GM23248 (cell line): Measurements from ENCODE around the gene GPT2. TPM values are rescaled to one million over a fixed set of nuclear protein-coding genes. Genes with fewer than 3 reads are reported as not detected.
A peak's percentile ranks its signal among the peaks of the same experiment; 100 is the strongest.

Experiments
- DNase-seq: peaks from one replicate; pipeline ENCODE4 v3.0.0-alpha.2; 2015
- H2AFZ ChIP-seq: fragments of 200-600 bp; sonication (generic); 2 replicates; pipeline ENCODE4 v1.6.1; 2016; ENCODE audit warnings: antibody characterized with exemption
- H3F3A ChIP-seq: fragments of 200-600 bp; sonication (generic); 2 replicates; pipeline ENCODE4 v1.6.1; 2016; ENCODE audit warnings: mild to moderate bottlenecking, antibody characterized with exemption, mixed run types; ENCODE audit not compliant: insufficient read depth
- H3K27ac ChIP-seq: fragments of 200-600 bp; sonication (generic); 2 replicates; pipeline ENCODE4 v1.5.1; 2016; ENCODE audit warnings: mild to moderate bottlenecking
- H3K27me3 ChIP-seq: fragments of 200-600 bp; sonication (generic); replicated peaks from 2 replicates; pipeline ENCODE4 v1.6.1; 2016; ENCODE audit warnings: mild to moderate bottlenecking; ENCODE audit not compliant: insufficient read depth
- H3K36me3 ChIP-seq: fragments of 200-600 bp; sonication (generic); 2 replicates; pipeline ENCODE4 v1.6.1; 2016; ENCODE audit warnings: low read depth, mild to moderate bottlenecking
- H3K4me1 ChIP-seq: fragments of 200-600 bp; sonication (generic); 2 replicates; pipeline ENCODE4 v1.6.1; 2016; ENCODE audit warnings: mild to moderate bottlenecking; ENCODE audit not compliant: insufficient read depth
- H3K4me2 ChIP-seq: fragments of 200-600 bp; sonication (generic); one replicate; pipeline ENCODE4 v1.6.1; 2016; ENCODE audit warnings: mild to moderate bottlenecking; ENCODE audit not compliant: unreplicated experiment
- H3K4me3 ChIP-seq: fragments of 200-600 bp; sonication (generic); 2 replicates; pipeline ENCODE4 v1.5.1; 2016; ENCODE audit warnings: mild to moderate bottlenecking
- H3K79me2 ChIP-seq: fragments of 200-600 bp; sonication (generic); 2 replicates; pipeline ENCODE4 v1.6.1; 2016; ENCODE audit warnings: mild to moderate bottlenecking; ENCODE audit not compliant: insufficient read depth
- H3K9ac ChIP-seq: fragments of 200-600 bp; sonication (generic); 2 replicates; pipeline ENCODE4 v1.6.1; 2016; ENCODE audit warnings: mild to moderate bottlenecking
- H3K9me2 ChIP-seq: fragments of 200-600 bp; sonication (generic); 2 replicates; pipeline ENCODE4 v1.6.1; 2016; ENCODE audit warnings: mixed run types, mild to moderate bottlenecking, moderate library complexity; ENCODE audit not compliant: insufficient read depth
- H3K9me3 ChIP-seq: fragments of 200-600 bp; sonication (generic); one replicate; pipeline ENCODE4 v1.6.1; 2017; ENCODE audit warnings: low read depth
- H4K20me1 ChIP-seq: fragments of 200-600 bp; sonication (generic); 2 replicates; pipeline ENCODE4 v1.6.0; 2016; ENCODE audit not compliant: insufficient read depth
- EZH2 ChIP-seq: fragments of 200-600 bp; sonication (generic); IDR thresholded peaks from 2 replicates; pipeline ENCODE4 v1.6.1; 2018; ENCODE audit warnings: antibody characterized with exemption, mild to moderate bottlenecking; ENCODE audit not compliant: insufficient read depth, poor library complexity, severe bottlenecking
- EZH2phosphoT487 ChIP-seq: fragments of 200-600 bp; sonication (generic); IDR thresholded peaks from 2 replicates; pipeline ENCODE4 v1.6.1; 2018; ENCODE audit warnings: antibody characterized with exemption, moderate library complexity, mild to moderate bottlenecking, low read depth; ENCODE audit not compliant: insufficient read depth
- WGBS, 2 experiments: methylation state at CpG; one replicate each; pipeline ENCODE4 v1.1.6; 2015 to 2017; ENCODE audit warnings: low lambda C conversion rate in 2 of 2, low coverage in 1 of 2; ENCODE audit errors: missing lambda C conversion rate in 2 of 2; 5-methylcytosine and 5-hydroxymethylcytosine counted together
- in situ Hi-C: fragments of 300-500 bp; cut with MboI; formaldehyde crosslinking; loops from 2 replicates; pipeline ENCODE4 v1.15.0; 2020
- polyA plus RNA-seq: library from polyadenylated mRNA; unstranded; fragments of >200 nt; fragmentation: Nextera tagmentation; extraction: Ambion mirVana; gene quantifications from 2 replicates; pipeline ENCODE4 v1.2.1, GENCODE V29; 2016
- total RNA-seq: library from RNA; depleted of rRNA; stranded (reverse); fragments of >200 nt; shearing (Covaris generic); gene quantifications from 2 replicates; pipeline ENCODE4 v1.2.3, GENCODE V29; 2014

Gene GPT2
- total and polyA plus RNA-seq, 2 experiments from 2014 or later, result 26.9 to 33.7 TPM

GRCh38 chr16:46853713-46854443 lies 30.3 kb upstream of the GPT2 start:
- WGBS, 2 experiments, result 25 to 34% methylated on average over 5 of the region's 5 CpGs
- Histone ChIP-seq H3K4me3 (no peak overlapping the region), H3K27ac (no peak overlapping the region), H3K9ac (no peak overlapping the region), H3K4me1 (no peaks in the 10 kb centered on the region), H3K79me2 (no peaks in the 10 kb centered on the region), H4K20me1 (no peaks in the 10 kb centered on the region), H3K9me3 (no peaks in the 10 kb centered on the region), H2AFZ (no peak overlapping the region), H3F3A (peaks cover 4% of the 10 kb centered on the region; the same call in 1 of the 2 replicates), H3K9me2 (no peaks in the 10 kb centered on the region), H3K4me2 (no peak overlapping the region), H3K27me3 (no peaks in the 10 kb centered on the region; the same call in 1 of the 2 replicates), H3K36me3 (no peaks in the 10 kb centered on the region)
- TF ChIP-seq EZH2phosphoT487, result no peak
- TF ChIP-seq EZH2, result no peak
- peak; percentile 74 for DNase-seq
- in situ Hi-C loops, result no loop called here

DNA sequence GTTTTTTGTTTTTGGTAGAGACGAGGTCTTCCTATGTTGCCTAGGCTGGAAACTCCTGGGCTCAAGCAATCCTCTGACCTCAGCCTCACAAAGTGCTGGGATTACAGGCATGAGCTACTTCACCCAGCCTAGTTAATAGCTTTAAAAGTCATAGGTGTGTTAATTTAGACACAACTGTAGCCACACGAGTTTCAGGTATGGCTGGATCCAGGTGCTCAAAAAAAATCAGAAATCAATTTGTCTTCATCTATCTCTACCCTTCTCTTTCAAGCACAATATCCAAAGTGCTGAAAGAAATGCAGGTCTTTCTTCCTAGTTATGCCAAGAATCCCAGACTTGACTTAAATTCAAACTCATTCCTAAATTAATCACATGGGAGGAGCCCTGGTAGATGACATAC lies 29.3 kb upstream of the GPT2 start:
- H3K27ac ChIP-seq, result no peak overlapping the region
- H3K4me1 ChIP-seq, result peaks cover 5% of the 10 kb centered on the region
- no peak overlapping the region for H3K4me3 ChIP-seq
- WGBS, 2 experiments, result 38 to 70% methylated on average over 2 of the region's 2 CpGs
- no peak overlapping the region for H2AFZ ChIP-seq
- peaks cover 9% of the 10 kb centered on the region for H3F3A ChIP-seq
- H3K79me2 ChIP-seq, result no peaks in the 10 kb centered on the region
- no peaks in the 10 kb centered on the region for H4K20me1 ChIP-seq
- H3K9ac ChIP-seq, result no peak overlapping the region
- no peaks in the 10 kb centered on the region for H3K9me2 ChIP-seq
- DNase-seq, result no peak
- in situ Hi-C loops, result no loop called here
- H3K27me3 ChIP-seq, result no peaks in the 10 kb centered on the region; the same call in 1 of the 2 replicates
- TF ChIP-seq EZH2 (no peak), EZH2phosphoT487 (no peak)
- H3K9me3 ChIP-seq, result no peaks in the 10 kb centered on the region
- no peaks in the 10 kb centered on the region for H3K36me3 ChIP-seq
- H3K4me2 ChIP-seq, result no peak overlapping the region

GRCh38 chr16:46855389-46855788 lies 28.8 kb upstream of the GPT2 start:
- Histone ChIP-seq H3K9me2 (no peaks in the 10 kb centered on the region), H3K4me3 (no peak overlapping the region), H3K4me2 (no peak overlapping the region), H3K4me1 (peaks cover 10% of the 10 kb centered on the region), H3K27ac (no peak overlapping the region), H3K9ac (no peak overlapping the region), H2AFZ (no peak overlapping the region), H3K36me3 (no peaks in the 10 kb centered on the region), H4K20me1 (no peaks in the 10 kb centered on the region), H3F3A (peaks cover 15% of the 10 kb centered on the region), H3K27me3 (no peaks in the 10 kb centered on the region; the same call in 1 of the 2 replicates), H3K79me2 (no peaks in the 10 kb centered on the region), H3K9me3 (no peaks in the 10 kb centered on the region)
- DNase-seq, result no peak
- in situ Hi-C loops, result no loop called here
- TF ChIP-seq EZH2, result no peak
- no peak for TF ChIP-seq EZH2phosphoT487
- 84 to 86% methylated on average over 4 of the region's 4 CpGs for WGBS, 2 experiments

- in situ Hi-C loops, result no loop called here
Measured at GRCh38 chr16:46857368-46857945, 26.7 kb upstream of the GPT2 start.

More at GRCh38 chr16:46857368-46857945, 26.7 kb upstream of the GPT2 start:
- peaks cover 13% of the 10 kb centered on the region for H3K4me1 ChIP-seq
- no peaks in the 10 kb centered on the region for H3K79me2 ChIP-seq
- no peaks in the 10 kb centered on the region for H4K20me1 ChIP-seq
- no peak overlapping the region for H3K4me3 ChIP-seq
- H2AFZ ChIP-seq, result no peak overlapping the region
- H3K9me2 ChIP-seq, result no peaks in the 10 kb centered on the region
- H3K36me3 ChIP-seq, result no peaks in the 10 kb centered on the region
- no peaks in the 10 kb centered on the region for H3K27me3 ChIP-seq
- WGBS, 2 experiments, result 44 to 46% methylated on average over 6 of the region's 6 CpGs
- H3K4me2 ChIP-seq, result no peak overlapping the region
- H3F3A ChIP-seq, result peaks cover 19% of the 10 kb centered on the region
- no peak overlapping the region for H3K27ac ChIP-seq
- DNase-seq, result peak; percentile 85
- TF ChIP-seq EZH2 (no peak), EZH2phosphoT487 (no peak)
- no peaks in the 10 kb centered on the region for H3K9me3 ChIP-seq
- no peak overlapping the region for H3K9ac ChIP-seq
